BJ (cell line): ENCODE data around the gene UBE3A. TPM values are rescaled to one million over a fixed set of nuclear protein-coding genes. Genes with fewer than 3 reads are reported as not detected.

ENCODE experiments used
- CTCF ChIA-PET: fragments of 350-600 bp; formaldehyde crosslinking; extraction: SDS; loops from one replicate; lab custom pipeline; 2021; ENCODE audit warnings: antibody characterized with exemption, inconsistent platforms; lab: Yijun Ruan, JAX
- POLR2A ChIA-PET: fragments of 300-600 bp; sonication (Branson Sonifier 250); formaldehyde crosslinking; extraction: SDS; loops from one replicate; lab custom pipeline; 2021; ENCODE audit warnings: antibody characterized with exemption; lab: Charles Lee
- DNase-seq: peaks from one replicate; pipeline ENCODE4 v3.0.0-alpha.2; 2011; ENCODE audit warnings: low read depth
- H3K27me3 ChIP-seq: 2 replicates; pipeline ENCODE4 v1.6.0; 2011; ENCODE audit warnings: low read length; ENCODE audit not compliant: control insufficient read depth, insufficient read depth
- H3K36me3 ChIP-seq: 2 replicates; pipeline ENCODE4 v1.5.1; 2011; ENCODE audit warnings: low read length; ENCODE audit not compliant: control insufficient read depth, insufficient read depth
- H3K4me3 ChIP-seq: 2 replicates; pipeline ENCODE4 v1.5.1; 2011; ENCODE audit warnings: low read depth, mild to moderate bottlenecking, control low read depth, low read length
- CTCF ChIP-seq: IDR thresholded peaks from 2 replicates; pipeline ENCODE4 v1.5.1; 2011; ENCODE audit warnings: low read depth, mild to moderate bottlenecking, control low read depth, inconsistent platforms, low read length, moderate library complexity; ENCODE audit not compliant: insufficient read depth
- polyA plus RNA-seq: library from polyadenylated mRNA; depleted of rRNA; stranded (reverse); fragments of >200 nt; gene quantifications from 2 replicates; pipeline ENCODE4 v1.2.3, GENCODE V29; 2011

The UBE3A gene
- polyA plus RNA-seq, 1 experiment: 23.5 TPM

DNA sequence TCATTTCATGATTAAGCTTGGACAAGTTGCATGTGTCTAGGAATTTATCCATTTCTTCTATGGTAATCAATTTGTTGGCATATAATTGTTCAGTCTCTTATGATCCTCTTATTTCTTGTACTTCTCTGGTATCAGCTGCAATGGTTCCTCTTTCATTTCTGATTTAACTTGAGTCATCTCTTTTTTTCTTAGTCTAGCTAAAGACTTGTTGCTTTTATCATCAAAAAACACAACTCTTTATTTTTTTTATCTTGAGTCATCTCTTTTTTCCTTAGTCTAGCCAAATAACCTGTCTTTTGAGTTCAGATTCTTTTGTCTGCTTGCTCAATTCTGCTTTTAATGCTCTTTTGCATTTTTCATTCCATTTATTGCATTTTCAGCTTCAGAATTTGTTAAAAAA lies 37.3 kb downstream of the UBE3A start:
- no peak overlapping the region for H3K4me3 ChIP-seq
- ChIA-PET POLR2A (no interaction called here), CTCF (no interaction called here)
- no peak for DNase-seq
- TF ChIP-seq CTCF: no peak
- peaks cover 8% of the 10 kb centered on the region for H3K36me3 ChIP-seq
- no peaks in the 10 kb centered on the region for H3K27me3 ChIP-seq

- CTCF ChIA-PET: interaction anchor here (1.0 kb wide), 2 partner anchors 27 to 40 kb away, joined by 3 to 4 read pairs; no protein-coding TSS in a partner anchor
These were observed 41.7 kb downstream of the UBE3A start for GRCh38 chr15:25397100-25397499.

GRCh38 chr15:25394898-25395297 lies 43.9 kb downstream of the UBE3A start:
- CTCF ChIA-PET: interaction anchor here (1.0 kb wide), 1 partner anchor 8 kb away, joined by 3 read pairs; no protein-coding TSS in a partner anchor
- no peak for TF ChIP-seq CTCF
- H3K4me3 ChIP-seq: no peak overlapping the region
- no peaks in the 10 kb centered on the region for H3K27me3 ChIP-seq
- POLR2A ChIA-PET: no interaction called here
- H3K36me3 ChIP-seq: peaks cover 2% of the 10 kb centered on the region
- DNase-seq: no peak

More at GRCh38 chr15:25397100-25397499, 41.7 kb downstream of the UBE3A start:
- Histone ChIP-seq H3K4me3 (no peak overlapping the region), H3K36me3 (peaks cover 2% of the 10 kb centered on the region), H3K27me3 (no peaks in the 10 kb centered on the region)
- POLR2A ChIA-PET: no interaction called here
- DNase-seq: no peak
- no peak for TF ChIP-seq CTCF

DNA sequence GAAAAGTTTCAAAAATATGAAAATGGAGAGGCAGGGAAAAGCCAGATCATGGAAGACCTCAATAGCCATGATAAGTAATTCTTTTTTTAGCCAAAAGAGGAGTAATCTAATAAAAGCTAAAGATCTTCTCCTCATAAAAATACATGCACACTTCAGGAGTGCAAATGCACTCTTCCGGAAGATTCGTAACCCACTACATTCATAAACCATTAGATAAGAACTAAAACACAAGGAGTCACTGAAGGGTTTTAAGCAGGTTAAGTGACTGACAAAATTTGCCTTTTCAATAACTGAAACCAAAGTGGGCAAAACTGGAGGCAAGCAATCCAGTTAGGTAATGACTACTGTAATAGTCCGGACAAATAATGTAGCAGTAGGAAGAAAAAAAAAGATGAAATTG lies 46.0 kb downstream of the UBE3A start:
- peaks cover 2% of the 10 kb centered on the region for H3K36me3 ChIP-seq
- DNase-seq: no peak
- ChIA-PET POLR2A (no interaction called here), CTCF (interaction anchor here (0.7 to 1.6 kb wide), 2 partner anchors 14 to 18 kb away, joined by 3 to 4 read pairs; no protein-coding TSS in a partner anchor)
- H3K27me3 ChIP-seq: no peaks in the 10 kb centered on the region
- no peak for TF ChIP-seq CTCF
- H3K4me3 ChIP-seq: no peak overlapping the region

DNA sequence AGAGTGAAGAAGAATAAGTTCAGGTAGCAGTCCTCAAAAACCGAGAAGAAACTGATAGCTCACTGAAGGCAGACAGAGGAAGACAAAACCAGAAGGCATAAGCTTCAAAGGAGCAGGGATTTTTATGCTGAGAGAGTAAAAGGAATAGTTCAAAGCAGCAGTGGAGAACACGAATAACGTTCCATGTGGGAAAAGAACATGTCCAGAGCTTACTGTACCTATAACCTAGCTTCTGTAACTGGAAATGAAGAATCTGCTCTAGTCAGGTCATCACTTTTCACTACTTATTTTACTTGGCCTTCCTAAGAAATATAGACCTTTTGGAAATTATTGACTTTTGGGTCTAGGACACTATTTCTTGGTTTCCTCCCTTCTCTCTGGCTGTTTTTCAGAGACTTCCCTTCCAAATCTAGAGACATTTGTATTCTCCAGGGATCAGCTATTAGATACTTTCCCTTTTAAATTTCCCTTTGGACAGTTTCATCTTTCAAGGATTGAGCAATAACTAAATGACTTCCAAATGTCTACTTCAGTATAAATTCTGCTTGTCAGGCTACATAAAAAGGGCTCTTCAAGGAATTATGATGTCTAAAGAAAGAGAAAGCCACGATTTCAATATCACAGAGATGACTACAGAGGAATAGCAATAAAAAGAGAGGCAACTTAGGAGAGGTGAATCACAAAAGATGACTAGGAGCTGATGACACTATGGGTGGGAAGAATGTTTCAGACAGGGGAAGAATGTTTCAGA lies 46.7 kb downstream of the UBE3A start:
- no peak overlapping the region for H3K4me3 ChIP-seq
- CTCF ChIA-PET: interaction anchor here (0.7 to 1.6 kb wide), 2 partner anchors 14 to 19 kb away, joined by 3 to 4 read pairs; no protein-coding TSS in a partner anchor
- peak; percentile 87 for DNase-seq
- H3K27me3 ChIP-seq: no peaks in the 10 kb centered on the region
- POLR2A ChIA-PET: no interaction called here
- peaks cover 2% of the 10 kb centered on the region for H3K36me3 ChIP-seq
- no peak for TF ChIP-seq CTCF
